Natural killer cell (primary cell): ENCODE measurements around the gene TMEM120B. TPM values are rescaled to one million over a fixed set of nuclear protein-coding genes. Genes with fewer than 3 reads are reported as not detected.

ENCODE experiments used
- ATAC-seq, 3 donors: fragments of 150-1000 bp in 2 of 3; fragments of 200-7000 bp in 1 of 3; cut with Tn5 transposase; 1 replicate in 1 of 3; 2 replicates in 2 of 3; pipeline ENCODE4 v1.10.0; 2021; ENCODE audit warnings: mild to moderate bottlenecking in 2 of 3, moderate library complexity in 2 of 3
- DNase-seq, 2 donors: peaks; one replicate each; pipeline versions ENCODE4 v3.0.0 to v3.0.0-alpha.2; 2013 to 2021; ENCODE audit warnings: mixed read lengths in 1 of 2
- H3K27ac ChIP-seq: one replicate; pipeline ENCODE4 v1.5.1; 2013; ENCODE audit warnings: mild to moderate bottlenecking, low read length
- H3K27me3 ChIP-seq: one replicate; pipeline ENCODE4 v1.6.1; 2013; ENCODE audit warnings: low read length; ENCODE audit not compliant: control insufficient read depth, insufficient read depth
- H3K36me3 ChIP-seq: one replicate; pipeline ENCODE4 v1.6.1; 2013; ENCODE audit warnings: low read length; ENCODE audit not compliant: control insufficient read depth, insufficient read depth
- H3K4me1 ChIP-seq: one replicate; pipeline ENCODE4 v1.6.1; 2013; ENCODE audit warnings: low read length; ENCODE audit not compliant: control insufficient read depth, insufficient read depth
- H3K4me3 ChIP-seq: one replicate; pipeline ENCODE4 v1.5.1; 2013; ENCODE audit warnings: low read length
- H3K9me3 ChIP-seq: one replicate; pipeline ENCODE4 v1.6.1; 2013; ENCODE audit warnings: low read length; ENCODE audit not compliant: control insufficient read depth, insufficient read depth
- H3K27ac Mint-ChIP-seq, 2 donors: one replicate each; pipeline ENCODE4 v1.8.0; 2022; ENCODE audit warnings: mild to moderate bottlenecking in 2 of 2, mixed read lengths in 2 of 2, moderate library complexity in 1 of 2
- H3K27me3 Mint-ChIP-seq, 2 donors: one replicate each; pipeline ENCODE4 v1.8.0; 2022; ENCODE audit warnings: low read depth in 2 of 2, mixed read lengths in 2 of 2
- H3K36me3 Mint-ChIP-seq: one replicate; pipeline ENCODE4 v1.8.0; 2022; ENCODE audit warnings: mixed read lengths
- H3K4me1 Mint-ChIP-seq, 2 donors: one replicate each; pipeline ENCODE4 v1.8.0; 2022; ENCODE audit warnings: mixed read lengths in 2 of 2
- H3K4me3 Mint-ChIP-seq: one replicate; pipeline ENCODE4 v1.8.0; 2022; ENCODE audit warnings: mild to moderate bottlenecking, moderate library complexity, mixed read lengths
- H3K9me3 Mint-ChIP-seq, 2 donors: one replicate each; pipeline ENCODE4 v1.8.0; 2022; ENCODE audit warnings: mixed read lengths in 2 of 2
- CTCF ChIP-seq: fragments of 200-600 bp; IDR thresholded peaks from one replicate; pipeline ENCODE4 v1.8.0; 2022; ENCODE audit warnings: antibody characterized with exemption
- WGBS: methylation state at CpG from one replicate; pipeline ENCODE4 v1.1.7; 2013; ENCODE audit warnings: missing lambda C conversion rate; ENCODE audit not compliant: insufficient coverage; 5-methylcytosine and 5-hydroxymethylcytosine counted together
- intact Hi-C: fragments of 100-400 bp; cut with micrococcal nuclease; formaldehyde crosslinking; loops from one replicate; pipeline ENCODE4 v1.14.2; 2022
- total RNA-seq, 4 donors: library from RNA; stranded (reverse); fragments of 120-200 nt in 1 of 4; gene quantifications; one replicate each; pipeline versions ENCODE4 v1.2.3 to v1.2.4, GENCODE V29; 2013 to 2022

The TMEM120B gene
- total RNA-seq, 3 donors from 2014 or later (not counting 1 experiment from before 2014, with no cell fraction given) = 6.3 to 8.4 (median 7.9) TPM

DNA sequence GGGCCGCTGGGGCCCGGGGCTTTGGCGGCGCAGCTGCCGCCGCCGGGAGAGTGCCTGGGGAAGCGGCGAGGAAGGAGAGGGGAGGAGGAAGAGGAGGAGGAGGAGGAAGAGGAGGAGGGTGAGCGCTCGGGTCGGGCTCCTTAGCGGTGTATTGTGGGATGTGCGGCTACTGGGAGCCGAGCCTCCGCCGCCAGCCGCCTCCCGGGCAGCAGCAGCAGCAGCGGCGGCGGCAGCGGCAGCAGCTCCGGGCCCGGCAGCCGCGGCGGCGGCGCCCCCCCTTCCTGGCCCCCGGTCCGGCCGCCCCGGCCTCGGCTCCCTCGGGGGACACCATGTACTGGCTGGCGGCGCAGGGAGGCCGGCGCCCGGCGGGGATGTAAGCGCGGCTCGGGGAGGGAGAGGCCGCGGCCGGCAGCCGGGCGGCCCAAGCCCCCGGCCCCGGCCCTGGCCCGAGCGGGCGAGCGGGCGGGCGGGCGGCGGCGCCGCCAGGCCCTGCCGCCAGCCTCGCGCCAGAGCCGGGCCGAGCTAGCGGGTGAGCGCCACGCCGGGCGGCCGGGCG is 91.4 kb downstream of the TMEM120B start, which contains the start of gene SETD1B:
SETD1B (plus strand) TSS at position 149 of the 556 bp plus-strand sequence. CDS start 729 bp downstream, outside the sequence.
- peaks cover 54% of the 10 kb centered on the region for H3K4me1 ChIP-seq
- Mint-ChIP-seq H3K9me3 (no peaks in the 10 kb centered on the region), H3K27me3 (no peaks in the 10 kb centered on the region), H3K27ac (peak within 1 kb of the TSS; percentile 100), H3K4me1 (peaks cover 35 to 50% of the 10 kb centered on the region in 2 donors), H3K4me3 (peak within 1 kb of the TSS; percentile 100), H3K36me3 (no peaks in the 10 kb centered on the region)
- no peaks in the 10 kb centered on the region for H3K27me3 ChIP-seq
- intact Hi-C loops = loop anchor here (2.0 to 5.0 kb wide), 4 partner anchors 15 to 698 kb away; partner anchors contain the start of genes ORAI1, PSMD9 and ZCCHC8
- peak within 1 kb of the TSS; percentile 59 for H3K4me3 ChIP-seq
- under 1% methylated on average over 74 of the region's 74 CpGs for WGBS
- peaks cover 29% of the 10 kb centered on the region for H3K36me3 ChIP-seq
- H3K27ac ChIP-seq = peak within 1 kb of the TSS; percentile 97
- DNase-seq (peak; percentile 54 to 77), ATAC-seq (peak in 1 of 3 donors; percentile 7)
- TF ChIP-seq CTCF = no peak
- no peaks in the 10 kb centered on the region for H3K9me3 ChIP-seq

- H3K27me3 Mint-ChIP-seq = no peaks in the 10 kb centered on the region
- Histone ChIP-seq H3K9me3 (no peaks in the 10 kb centered on the region), H3K4me3 (peak overlapping the region; percentile 59), H3K4me1 (peaks cover 48% of the 10 kb centered on the region), H3K27me3 (no peaks in the 10 kb centered on the region), H3K27ac (peak overlapping the region; percentile 74), H3K36me3 (peaks cover 35% of the 10 kb centered on the region)
- H3K36me3 Mint-ChIP-seq = no peaks in the 10 kb centered on the region
- DNase-seq (peak; percentile 55 to 84), ATAC-seq (peak; percentile 2 to 16 (median 3))
- intact Hi-C loops = loop anchor here (5.0 kb wide), 1 partner anchor 698 kb away; the partner anchor contains the start of gene ZCCHC8
- no peak for TF ChIP-seq CTCF
- under 1% methylated on average over 63 of the region's 63 CpGs for WGBS
- H3K9me3 Mint-ChIP-seq = no peaks in the 10 kb centered on the region
- peak overlapping the region; percentile 97 for H3K4me3 Mint-ChIP-seq
- peak overlapping the region; percentile 89 to 90 for H3K27ac Mint-ChIP-seq
- peaks cover 31 to 49% of the 10 kb centered on the region in 2 donors for H3K4me1 Mint-ChIP-seq
Observed at GRCh38 chr12:121804417-121805111, 92.0 kb downstream of the TMEM120B start.

GRCh38 chr12:121805171-121806008 is 92.8 kb downstream of the TMEM120B start:
- H3K27ac ChIP-seq = peak overlapping the region; percentile 74
- H3K36me3 ChIP-seq = peaks cover 41% of the 10 kb centered on the region
- peak overlapping the region; percentile 89 to 90 for H3K27ac Mint-ChIP-seq
- H3K9me3 ChIP-seq = no peaks in the 10 kb centered on the region
- no peaks in the 10 kb centered on the region for H3K27me3 Mint-ChIP-seq
- ATAC-seq (no peak), DNase-seq (peak; percentile 15 to 54)
- TF ChIP-seq CTCF = no peak
- no peaks in the 10 kb centered on the region for H3K9me3 Mint-ChIP-seq
- peak overlapping the region; percentile 97 for H3K4me3 Mint-ChIP-seq
- no peaks in the 10 kb centered on the region for H3K36me3 Mint-ChIP-seq
- intact Hi-C loops = no loop called here
- H3K27me3 ChIP-seq = no peaks in the 10 kb centered on the region
- H3K4me1 Mint-ChIP-seq = peaks cover 31 to 51% of the 10 kb centered on the region in 2 donors
- under 1% methylated on average over 26 of the region's 45 CpGs for WGBS
- peak overlapping the region; percentile 59 for H3K4me3 ChIP-seq
- H3K4me1 ChIP-seq = peaks cover 47% of the 10 kb centered on the region
